ENCODE data around the gene APOL5.

Gene APOL5

DNA sequence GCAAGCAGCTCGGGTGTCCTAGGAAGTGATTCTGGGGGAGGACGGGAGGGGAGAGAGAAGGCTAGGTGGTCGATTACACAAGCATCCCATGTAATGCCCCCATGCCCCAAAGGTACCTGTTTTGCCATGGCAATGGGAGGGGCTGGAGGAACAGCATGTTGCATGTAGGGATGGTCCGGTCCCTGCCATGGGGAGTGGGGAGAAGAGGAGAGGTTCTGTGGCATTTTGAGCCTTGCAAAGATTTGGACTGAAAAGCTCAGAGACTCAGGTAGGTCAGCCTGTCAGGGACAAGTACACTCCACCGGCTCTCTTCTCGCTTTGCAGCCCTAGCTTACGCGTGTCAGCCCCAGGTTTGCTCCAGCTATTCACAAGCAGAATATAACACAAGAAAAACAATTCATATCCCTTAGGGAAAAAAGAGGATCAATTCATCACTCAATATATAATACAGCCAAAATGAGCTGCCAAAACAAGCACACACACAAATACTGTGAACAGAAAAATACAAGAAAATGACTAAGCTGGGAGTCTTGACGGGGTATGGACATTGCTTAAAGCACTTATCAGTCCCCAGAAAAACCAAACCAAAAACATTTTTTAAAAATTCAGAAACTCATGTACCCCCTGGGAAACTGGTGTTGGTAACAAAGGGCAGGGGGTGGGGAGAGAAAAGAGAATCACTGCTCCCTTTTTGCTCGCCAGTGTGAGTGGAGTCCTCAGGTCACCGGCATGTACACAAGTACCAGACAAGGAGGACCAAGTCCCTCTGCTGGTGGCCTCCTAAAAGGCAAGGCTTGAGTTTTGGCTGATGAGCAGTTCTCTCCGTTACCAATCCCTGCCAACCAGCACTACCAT is 21.6 kb downstream of the APOL5 start:
- peak; percentile 20 for TF ChIP-seq CTCF (IDR thresholded peaks at IDR 0.05; ENCODE audit: insufficient read depth, low read length, poor library complexity, severe bottlenecking)
- no peaks in the 10 kb centered on the region for H3K36me3 ChIP-seq (ENCODE audit: control insufficient read depth, insufficient read depth, low read length)
- no peak for DNase-seq (ENCODE audit: extremely low read depth, insufficient read length)

DNA sequence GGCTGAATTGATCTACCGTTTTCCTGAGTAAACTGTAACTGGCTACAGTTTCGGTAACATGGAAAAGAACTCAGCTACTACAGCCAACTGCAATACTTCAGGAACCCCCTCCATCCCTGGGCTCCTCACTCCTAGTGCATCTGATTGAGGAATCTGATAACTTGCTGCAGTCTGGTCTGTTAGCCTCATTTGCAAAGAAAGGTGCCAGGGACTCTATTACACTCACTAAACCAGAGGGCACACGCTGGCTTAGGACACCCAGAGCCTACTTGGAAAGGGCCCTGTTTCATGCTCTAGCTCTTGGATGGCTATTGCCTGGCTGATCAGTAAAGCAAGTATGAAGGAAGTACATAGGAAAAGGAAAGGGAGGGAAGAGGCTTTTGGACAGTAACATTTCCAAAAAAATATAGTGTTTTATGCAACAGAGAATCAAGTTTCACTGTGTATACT is 22.3 kb downstream of the APOL5 start:
- Histone ChIP-seq H3K27me3 (replicated peaks; ENCODE audit: control insufficient read depth, insufficient read depth, low read length) (no peaks in the 10 kb centered on the region; the same call in 1 of the 2 replicates), H3K36me3 (ENCODE audit: control insufficient read depth, insufficient read depth, low read length) (no peaks in the 10 kb centered on the region)

More for the DNA sequence above, 21.6 kb downstream of the APOL5 start:
- no peaks in the 10 kb centered on the region; the same call in 1 of the 2 replicates for H3K27me3 ChIP-seq (replicated peaks; ENCODE audit: control insufficient read depth, insufficient read depth, low read length)
- no peak overlapping the region for H3K4me3 ChIP-seq (replicated peaks; ENCODE audit: low read depth, low read length)

GRCh38 chr22:35740616-35741015 is 22.9 kb downstream of the APOL5 start:
- Histone ChIP-seq H3K36me3 (ENCODE audit: control insufficient read depth, insufficient read depth, low read length) (no peaks in the 10 kb centered on the region), H3K27me3 (replicated peaks; ENCODE audit: control insufficient read depth, insufficient read depth, low read length) (no peaks in the 10 kb centered on the region; the same call in 1 of the 2 replicates), H3K4me3 (replicated peaks; ENCODE audit: low read depth, low read length) (no peak overlapping the region)
- no peak for DNase-seq (ENCODE audit: extremely low read depth, insufficient read length)
- TF ChIP-seq CTCF (IDR thresholded peaks at IDR 0.05; ENCODE audit: insufficient read depth, low read length, poor library complexity, severe bottlenecking): no peak

More for the DNA sequence above, 22.3 kb downstream of the APOL5 start:
- no peak for TF ChIP-seq CTCF (IDR thresholded peaks at IDR 0.05; ENCODE audit: insufficient read depth, low read length, poor library complexity, severe bottlenecking)
- no peak for DNase-seq (ENCODE audit: extremely low read depth, insufficient read length)
- no peak overlapping the region for H3K4me3 ChIP-seq (replicated peaks; ENCODE audit: low read depth, low read length)

DNA sequence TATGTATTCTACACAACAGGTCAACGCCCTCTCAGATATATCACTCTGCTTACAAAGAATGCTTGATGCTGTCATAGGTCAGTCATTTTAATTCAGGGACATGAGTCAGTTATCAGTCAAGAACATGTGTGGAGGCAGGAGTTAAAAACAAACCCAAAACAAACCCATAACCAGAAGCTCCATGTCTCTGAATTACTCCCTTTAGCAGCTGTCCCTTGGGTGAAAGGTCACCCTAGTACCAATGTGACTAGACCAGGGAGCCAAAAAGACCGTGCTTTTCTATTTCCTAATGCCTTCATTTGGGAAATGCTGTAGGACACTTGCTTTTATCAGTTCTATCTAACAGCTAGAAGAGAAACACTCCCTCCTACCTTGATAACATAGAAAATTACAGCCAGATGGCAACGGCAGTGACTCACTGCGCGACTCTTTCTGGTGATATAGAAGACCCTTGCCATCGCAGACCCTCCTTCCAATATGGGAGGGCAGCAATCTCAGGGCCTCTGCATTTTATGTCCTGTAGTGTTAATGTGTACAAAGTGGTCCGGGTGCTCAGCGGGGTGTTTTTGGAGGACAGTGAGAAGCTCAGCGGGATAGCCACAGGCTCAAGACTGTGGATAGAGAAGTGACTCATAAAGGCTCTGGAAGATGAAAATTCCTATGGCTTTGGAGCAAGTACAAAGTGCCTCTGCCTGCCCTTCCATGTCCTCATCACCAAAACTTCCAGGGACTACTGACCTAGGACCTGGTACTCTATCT is 24.8 kb downstream of the APOL5 start:
- peaks cover 2% of the 10 kb centered on the region; the same call in 1 of the 2 replicates for H3K27me3 ChIP-seq (replicated peaks; ENCODE audit: control insufficient read depth, insufficient read depth, low read length)
- DNase-seq (ENCODE audit: extremely low read depth, insufficient read length): no peak
- H3K36me3 ChIP-seq (ENCODE audit: control insufficient read depth, insufficient read depth, low read length): no peaks in the 10 kb centered on the region
- TF ChIP-seq CTCF (IDR thresholded peaks at IDR 0.05; ENCODE audit: insufficient read depth, low read length, poor library complexity, severe bottlenecking): no peak
- no peak overlapping the region for H3K4me3 ChIP-seq (replicated peaks; ENCODE audit: low read depth, low read length)

DNA sequence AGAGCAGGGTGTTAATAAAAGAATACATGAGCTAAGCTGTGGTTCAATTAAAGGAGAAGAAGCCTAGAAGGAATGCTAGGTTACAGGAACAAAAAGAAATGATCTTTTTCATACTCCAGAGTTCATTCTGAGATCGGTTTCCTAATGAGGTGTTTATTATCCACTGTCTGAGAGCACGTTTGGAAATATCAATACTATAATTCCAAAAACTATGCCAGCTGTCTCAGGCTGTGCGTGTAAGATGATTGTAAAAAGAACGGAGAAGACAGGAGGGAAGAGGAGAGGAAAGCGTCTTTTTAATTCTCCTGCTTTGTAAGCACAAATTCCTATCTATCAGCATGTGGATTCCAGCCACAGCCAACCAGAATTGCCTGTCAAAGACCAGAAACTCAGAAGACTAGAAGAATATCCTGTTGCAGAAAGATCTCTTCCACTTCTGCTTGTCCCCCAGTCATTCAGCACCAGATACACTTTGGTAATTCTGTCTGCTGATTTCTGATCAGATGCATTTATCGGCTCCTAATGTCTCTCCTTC is 25.7 kb downstream of the APOL5 start:
- Histone ChIP-seq H3K36me3 (ENCODE audit: control insufficient read depth, insufficient read depth, low read length) (no peaks in the 10 kb centered on the region), H3K27me3 (replicated peaks; ENCODE audit: control insufficient read depth, insufficient read depth, low read length) (peaks cover 2% of the 10 kb centered on the region; the same call in 1 of the 2 replicates), H3K4me3 (replicated peaks; ENCODE audit: low read depth, low read length) (no peak overlapping the region)
- DNase-seq (ENCODE audit: extremely low read depth, insufficient read length): no peak
- no peak for TF ChIP-seq CTCF (IDR thresholded peaks at IDR 0.05; ENCODE audit: insufficient read depth, low read length, poor library complexity, severe bottlenecking)
